SIG-M5 (cell line): ENCODE results near the gene EFHC1.
A peak's percentile ranks its signal among the peaks of the same experiment; 100 is the strongest.
"Not testable (repeated sequence)": the region's sequence is repeated elsewhere in the genome, so short reads cannot be mapped to it uniquely, and the experiment has no call there.

Experiments used
- DNase-seq: peaks from one replicate; lab custom pipeline; 2025; lab: John Stamatoyannopoulos, UW

Gene EFHC1

GRCh38 chr6:52419809-52420667, at the start of gene EFHC1:
EFHC1 (plus strand) TSS chr6:52420342; CDS start chr6:52420411, 69 bp downstream.
- peak; percentile 72 for DNase-seq

- no peak for DNase-seq
These were observed 48.4 kb upstream of the EFHC1 start for GRCh38 chr6:52371656-52372191.

GRCh38 chr6:52373151-52373690, 46.9 kb upstream of the EFHC1 start:
- no peak for DNase-seq

- no peak for DNase-seq
These were observed 45.9 kb upstream of the EFHC1 start for GRCh38 chr6:52374247-52374646.

GRCh38 chr6:52375780-52376556, 44.2 kb upstream of the EFHC1 start:
- DNase-seq, result no peak

GRCh38 chr6:52376763-52377162, 43.4 kb upstream of the EFHC1 start:
- DNase-seq, result no peak

- no peak for DNase-seq
These were observed 42.5 kb upstream of the EFHC1 start for GRCh38 chr6:52377538-52378221.

GRCh38 chr6:52381249-52381648, 38.9 kb upstream of the EFHC1 start:
- DNase-seq, result no peak

- DNase-seq, result no peak
These were observed 35.9 kb upstream of the EFHC1 start for GRCh38 chr6:52384145-52384766.

GRCh38 chr6:52385074-52385473, 35.1 kb upstream of the EFHC1 start:
- no peak for DNase-seq

GRCh38 chr6:52388119-52388518, 32.0 kb upstream of the EFHC1 start:
- DNase-seq, result not testable (repeated sequence)

- no peak for DNase-seq
These were observed 31.4 kb upstream of the EFHC1 start for GRCh38 chr6:52388790-52389189.

GRCh38 chr6:52389264-52389625, 30.9 kb upstream of the EFHC1 start:
- no peak for DNase-seq

GRCh38 chr6:52389626-52390360, 30.3 kb upstream of the EFHC1 start:
- no peak for DNase-seq

GRCh38 chr6:52390361-52390727, 29.8 kb upstream of the EFHC1 start:
- DNase-seq, result no peak

GRCh38 chr6:52391599-52391998, 28.5 kb upstream of the EFHC1 start:
- no peak for DNase-seq

GRCh38 chr6:52392944-52393343, 27.2 kb upstream of the EFHC1 start:
- no peak for DNase-seq

GRCh38 chr6:52393780-52394179, 26.4 kb upstream of the EFHC1 start:
- no peak for DNase-seq

- DNase-seq, result no peak
These were observed 25.9 kb upstream of the EFHC1 start for GRCh38 chr6:52394251-52394666.

- DNase-seq, result no peak
These were observed 24.2 kb upstream of the EFHC1 start for GRCh38 chr6:52395969-52396368.
